ENCODE results near the gene SLC3A2. TPM values are rescaled to one million over a fixed set of nuclear protein-coding genes. Genes with fewer than 3 reads are reported as not detected.
"Not testable (repeated sequence)": the region's sequence is repeated elsewhere in the genome, so short reads cannot be mapped to it uniquely, and the experiment has no call there.

Gene SLC3A2
- total and polyA plus RNA-seq, 2 donors (not counting 1 experiment from before 2014, with no cell fraction given), result 91.2 to 441 TPM

GRCh38 chr11:62933750-62934495 lies 53.2 kb downstream of the SLC3A2 start:
- Histone ChIP-seq H3K4me3 (replicated peaks in 1 of 4; ENCODE audit: control extremely low read depth in 1 of 4, insufficient read depth in 1 of 4, low read depth in 3 of 4, low read length in 4 of 4) (no peak overlapping the region), H2AFZ (ENCODE audit: low read length) (no peak overlapping the region), H3K79me2 (ENCODE audit: control insufficient read depth, insufficient read depth, low read length) (no peaks in the 10 kb centered on the region), H3K27ac (ENCODE audit: insufficient read depth, low read length) (no peak overlapping the region), H3K36me3 (ENCODE audit: control insufficient read depth, insufficient read depth, low read length) (no peaks in the 10 kb centered on the region), H3K9me3 (ENCODE audit: control insufficient read depth, insufficient read depth, low read depth, low read length) (no peaks in the 10 kb centered on the region), H3K4me2 (ENCODE audit: extremely low read depth, insufficient read depth, low read length) (no peak overlapping the region), H3K27me3 (ENCODE audit: control insufficient read depth, insufficient read depth, low read length) (peaks cover 3% of the 10 kb centered on the region), H3K9ac (ENCODE audit: insufficient read depth, low read length) (no peak overlapping the region), H3K4me1 (ENCODE audit: control insufficient read depth, extremely low read depth, insufficient read depth, low read length) (no peaks in the 10 kb centered on the region), H4K20me1 (ENCODE audit: control insufficient read depth, extremely low read depth, insufficient read depth, low read length) (no peaks in the 10 kb centered on the region)
- TF ChIP-seq, protein P1, sequence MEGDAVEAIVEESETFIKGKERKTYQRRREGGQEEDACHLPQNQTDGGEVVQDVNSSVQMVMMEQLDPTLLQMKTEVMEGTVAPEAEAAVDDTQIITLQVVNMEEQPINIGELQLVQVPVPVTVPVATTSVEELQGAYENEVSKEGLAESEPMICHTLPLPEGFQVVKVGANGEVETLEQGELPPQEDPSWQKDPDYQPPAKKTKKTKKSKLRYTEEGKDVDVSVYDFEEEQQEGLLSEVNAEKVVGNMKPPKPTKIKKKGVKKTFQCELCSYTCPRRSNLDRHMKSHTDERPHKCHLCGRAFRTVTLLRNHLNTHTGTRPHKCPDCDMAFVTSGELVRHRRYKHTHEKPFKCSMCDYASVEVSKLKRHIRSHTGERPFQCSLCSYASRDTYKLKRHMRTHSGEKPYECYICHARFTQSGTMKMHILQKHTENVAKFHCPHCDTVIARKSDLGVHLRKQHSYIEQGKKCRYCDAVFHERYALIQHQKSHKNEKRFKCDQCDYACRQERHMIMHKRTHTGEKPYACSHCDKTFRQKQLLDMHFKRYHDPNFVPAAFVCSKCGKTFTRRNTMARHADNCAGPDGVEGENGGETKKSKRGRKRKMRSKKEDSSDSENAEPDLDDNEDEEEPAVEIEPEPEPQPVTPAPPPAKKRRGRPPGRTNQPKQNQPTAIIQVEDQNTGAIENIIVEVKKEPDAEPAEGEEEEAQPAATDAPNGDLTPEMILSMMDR (conservative IDR thresholded peaks at IDR 0.05 in 1 of 2, IDR thresholded peaks at IDR 0.05 in 1 of 2; ENCODE audit: low read depth in 1 of 2, low read length in 2 of 2), result no peak
- no peak for TF ChIP-seq EZH2 (IDR thresholded peaks at IDR 0.05; ENCODE audit: low read length, missing control alignments)
- no peak for DNase-seq (ENCODE audit: low read depth in 2 of 2)

DNA sequence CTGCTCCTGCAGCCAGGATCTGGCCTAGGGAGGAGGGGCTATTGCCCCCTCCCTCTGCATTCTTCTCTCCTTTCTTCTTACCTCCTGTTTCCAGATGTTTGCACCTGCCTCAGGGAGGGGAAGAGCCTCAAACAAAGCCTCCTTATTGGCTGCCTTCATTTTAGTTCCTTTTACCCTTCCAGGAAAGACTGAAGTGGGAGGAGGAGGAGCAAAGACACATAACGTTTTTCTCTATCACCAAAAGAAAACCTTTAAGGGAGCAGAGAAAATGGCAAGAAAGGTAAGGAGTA lies 53.7 kb downstream of the SLC3A2 start:
- no peaks in the 10 kb centered on the region for H3K79me2 ChIP-seq (ENCODE audit: control insufficient read depth, insufficient read depth, low read length)
- H3K36me3 ChIP-seq (ENCODE audit: control insufficient read depth, insufficient read depth, low read length), result no peaks in the 10 kb centered on the region
- no peak for DNase-seq (ENCODE audit: low read depth in 2 of 2)
- H3K4me2 ChIP-seq (ENCODE audit: extremely low read depth, insufficient read depth, low read length), result no peak overlapping the region
- no peak overlapping the region for H3K9ac ChIP-seq (ENCODE audit: insufficient read depth, low read length)
- no peak overlapping the region for H2AFZ ChIP-seq (ENCODE audit: low read length)
- H3K9me3 ChIP-seq (ENCODE audit: control insufficient read depth, insufficient read depth, low read depth, low read length), result no peaks in the 10 kb centered on the region
- no peaks in the 10 kb centered on the region for H3K4me1 ChIP-seq (ENCODE audit: control insufficient read depth, extremely low read depth, insufficient read depth, low read length)
- H3K4me3 ChIP-seq (replicated peaks in 1 of 4; ENCODE audit: control extremely low read depth in 1 of 4, insufficient read depth in 1 of 4, low read depth in 3 of 4, low read length in 4 of 4), result no peak overlapping the region
- no peaks in the 10 kb centered on the region for H4K20me1 ChIP-seq (ENCODE audit: control insufficient read depth, extremely low read depth, insufficient read depth, low read length)
- TF ChIP-seq, protein P1 (conservative IDR thresholded peaks at IDR 0.05 in 1 of 2, IDR thresholded peaks at IDR 0.05 in 1 of 2; ENCODE audit: low read depth in 1 of 2, low read length in 2 of 2), result no peak
- no peak for TF ChIP-seq EZH2 (IDR thresholded peaks at IDR 0.05; ENCODE audit: low read length, missing control alignments)
- H3K27me3 ChIP-seq (ENCODE audit: control insufficient read depth, insufficient read depth, low read length), result peaks cover 3% of the 10 kb centered on the region
- no peak overlapping the region for H3K27ac ChIP-seq (ENCODE audit: insufficient read depth, low read length)

DNA sequence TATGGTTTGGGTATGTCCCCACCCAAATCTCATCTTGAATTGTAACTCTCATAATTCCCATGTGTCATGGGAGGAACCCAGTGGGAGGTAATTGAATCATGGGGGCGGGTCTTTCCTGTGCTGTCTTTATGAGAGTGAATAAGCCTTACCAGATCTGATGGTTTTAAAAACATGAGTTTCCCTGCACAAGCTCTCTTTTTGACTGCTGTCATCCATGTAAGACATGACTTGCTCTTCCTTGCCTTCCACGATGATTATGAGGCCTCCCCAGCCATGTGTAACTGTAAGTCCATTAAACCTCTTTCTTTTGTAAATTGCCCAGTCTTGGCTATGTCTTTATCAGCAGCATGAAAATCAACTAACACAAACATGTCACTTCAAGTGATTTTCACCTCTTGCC lies 56.8 kb downstream of the SLC3A2 start:
- H3K79me2 ChIP-seq (ENCODE audit: control insufficient read depth, insufficient read depth, low read length); H3K36me3 ChIP-seq (ENCODE audit: control insufficient read depth, insufficient read depth, low read length); H3K9ac ChIP-seq (ENCODE audit: insufficient read depth, low read length); H3K4me3 ChIP-seq (replicated peaks in 1 of 4; ENCODE audit: control extremely low read depth in 1 of 4, insufficient read depth in 1 of 4, low read depth in 3 of 4, low read length in 4 of 4); H3K4me2 ChIP-seq (ENCODE audit: extremely low read depth, insufficient read depth, low read length); H4K20me1 ChIP-seq (ENCODE audit: control insufficient read depth, extremely low read depth, insufficient read depth, low read length); H3K4me1 ChIP-seq (ENCODE audit: control insufficient read depth, extremely low read depth, insufficient read depth, low read length); H3K9me3 ChIP-seq (ENCODE audit: control insufficient read depth, insufficient read depth, low read depth, low read length); H2AFZ ChIP-seq (ENCODE audit: low read length); DNase-seq (ENCODE audit: low read depth in 2 of 2); H3K27ac ChIP-seq (ENCODE audit: insufficient read depth, low read length); H3K27me3 ChIP-seq (ENCODE audit: control insufficient read depth, insufficient read depth, low read length): not testable (repeated sequence)

Other genes starting within 250 kb of the SLC3A2 start
- gene GANAB, start 234.3 kb upstream of the SLC3A2 start, total RNA-seq, result 167 and 279 TPM in 2 replicates
- 328 and 368 TPM in 2 replicates for gene GANAB, start 234.3 kb upstream of the SLC3A2 start, polyA plus RNA-seq
- 16.4 and 16.7 TPM in 2 replicates for gene INTS5, start 227.6 kb upstream of the SLC3A2 start, total RNA-seq
- 9.4 and 13.2 TPM in 2 replicates for gene INTS5, start 227.6 kb upstream of the SLC3A2 start, polyA plus RNA-seq
- 25.4 and 33.4 TPM in 2 replicates for gene C11orf98, start 215.7 kb upstream of the SLC3A2 start, total RNA-seq
- gene C11orf98, start 215.7 kb upstream of the SLC3A2 start, polyA plus RNA-seq, result 38.2 and 64.8 TPM in 2 replicates
- 8.4 and 9.8 TPM in 2 replicates for gene CSKMT, start 215.6 kb upstream of the SLC3A2 start, total RNA-seq
- 2.6 and 2.9 TPM in 2 replicates for gene CSKMT, start 215.6 kb upstream of the SLC3A2 start, polyA plus RNA-seq
- gene UQCC3, start 209.2 kb upstream of the SLC3A2 start, total RNA-seq, result 12.1 and 14.0 TPM in 2 replicates
- gene UQCC3, start 209.2 kb upstream of the SLC3A2 start, polyA plus RNA-seq, result 4.7 and 7.3 TPM in 2 replicates
- gene LBHD1, start 208.6 kb upstream of the SLC3A2 start, total RNA-seq, result 3.6 and 4.5 TPM in 2 replicates
- gene LBHD1, start 208.6 kb upstream of the SLC3A2 start, polyA plus RNA-seq, result 3.1 and 3.4 TPM in 2 replicates
- gene UBXN1, start 201.8 kb upstream of the SLC3A2 start, total RNA-seq, result 143 and 229 TPM in 2 replicates
- 76.4 and 88.6 TPM in 2 replicates for gene UBXN1, start 201.8 kb upstream of the SLC3A2 start, polyA plus RNA-seq
- gene LRRN4CL, start 191.4 kb upstream of the SLC3A2 start, total RNA-seq, result 13.4 and 31.5 TPM in 2 replicates
- 7.9 and 12.7 TPM in 2 replicates for gene LRRN4CL, start 191.4 kb upstream of the SLC3A2 start, polyA plus RNA-seq
- gene BSCL2, start 173.5 kb upstream of the SLC3A2 start, total RNA-seq, result 37.8 and 62.1 TPM in 2 replicates
- 35.5 and 54.0 TPM in 2 replicates for gene BSCL2, start 173.5 kb upstream of the SLC3A2 start, polyA plus RNA-seq
- not detected in 2 replicates for gene GNG3, start 173.2 kb upstream of the SLC3A2 start, total RNA-seq
- 0.07 TPM in 1 of 2 replicates, not detected in the other for gene GNG3, start 173.2 kb upstream of the SLC3A2 start, polyA plus RNA-seq
- gene HNRNPUL2, start 153.4 kb upstream of the SLC3A2 start, total RNA-seq, result 9.2 and 14.5 TPM in 2 replicates
- 18.8 and 26.4 TPM in 2 replicates for gene HNRNPUL2, start 153.4 kb upstream of the SLC3A2 start, polyA plus RNA-seq
- 32.4 and 44.4 TPM in 2 replicates for gene TTC9C, start 152.4 kb upstream of the SLC3A2 start, total RNA-seq
- gene TTC9C, start 152.4 kb upstream of the SLC3A2 start, polyA plus RNA-seq, result 26.1 and 27.3 TPM in 2 replicates
- gene ZBTB3, start 126.7 kb upstream of the SLC3A2 start, total RNA-seq, result 13.4 and 14.4 TPM in 2 replicates
- 6.2 and 6.8 TPM in 2 replicates for gene ZBTB3, start 126.7 kb upstream of the SLC3A2 start, polyA plus RNA-seq
- gene POLR2G, start 119.3 kb upstream of the SLC3A2 start, total RNA-seq, result 68.8 and 80.6 TPM in 2 replicates
- 216 and 228 TPM in 2 replicates for gene POLR2G, start 119.3 kb upstream of the SLC3A2 start, polyA plus RNA-seq
- 16.7 and 18.8 TPM in 2 replicates for gene TAF6L, start 109.5 kb upstream of the SLC3A2 start, total RNA-seq
- 10.0 and 12.7 TPM in 2 replicates for gene TAF6L, start 109.5 kb upstream of the SLC3A2 start, polyA plus RNA-seq
- 27.5 and 41.9 TPM in 2 replicates for gene TMEM179B, start 93.5 kb upstream of the SLC3A2 start, total RNA-seq
- gene TMEM179B, start 93.5 kb upstream of the SLC3A2 start, polyA plus RNA-seq, result 64.8 and 69.5 TPM in 2 replicates
- 11.7 and 16.4 TPM in 2 replicates for gene TMEM223, start 88.9 kb upstream of the SLC3A2 start, total RNA-seq
- 14.4 and 15.4 TPM in 2 replicates for gene TMEM223, start 88.9 kb upstream of the SLC3A2 start, polyA plus RNA-seq
- gene NXF1, start 75.5 kb upstream of the SLC3A2 start, total RNA-seq, result 14.9 and 17.2 TPM in 2 replicates
- gene NXF1, start 75.5 kb upstream of the SLC3A2 start, polyA plus RNA-seq, result 27.8 and 43.7 TPM in 2 replicates
- 40.3 and 44.9 TPM in 2 replicates for gene STX5, start 48.8 kb upstream of the SLC3A2 start, total RNA-seq
- 48.7 and 48.9 TPM in 2 replicates for gene STX5, start 48.8 kb upstream of the SLC3A2 start, polyA plus RNA-seq
- not detected in 2 replicates for gene TEX54, start 48.1 kb upstream of the SLC3A2 start, total RNA-seq
- not detected in 2 replicates for gene TEX54, start 48.1 kb upstream of the SLC3A2 start, polyA plus RNA-seq
- 85.3 and 86.9 TPM in 2 replicates for gene WDR74, start 41.3 kb upstream of the SLC3A2 start, total RNA-seq
- 14.8 and 24.0 TPM in 2 replicates for gene WDR74, start 41.3 kb upstream of the SLC3A2 start, polyA plus RNA-seq
- gene CHRM1, start 40.5 kb downstream of the SLC3A2 start, total RNA-seq, result not detected in 2 replicates
- gene CHRM1, start 40.5 kb downstream of the SLC3A2 start, polyA plus RNA-seq, result not detected in 2 replicates
- not detected in 2 replicates for gene SLC22A6, start 104.1 kb downstream of the SLC3A2 start, total RNA-seq
- not detected in 2 replicates for gene SLC22A6, start 104.1 kb downstream of the SLC3A2 start, polyA plus RNA-seq
- not detected in 2 replicates for gene SLC22A8, start 134.9 kb downstream of the SLC3A2 start, total RNA-seq
- gene SLC22A8, start 134.9 kb downstream of the SLC3A2 start, polyA plus RNA-seq, result not detected in 2 replicates

All from fibroblast of lung (primary cell).